HG02759 (cell line): ENCODE data around the gene ZPR1.
A peak's percentile ranks its signal among the peaks of the same experiment; 100 is the strongest.
"Not testable (repeated sequence)": the region's sequence is repeated elsewhere in the genome, so short reads cannot be mapped to it uniquely, and the experiment has no call there.

ENCODE experiments used
- ATAC-seq: cut with Tn5 transposase; IDR thresholded peaks from one replicate; pipeline ENCODE4 v1.9.1; 2021; ENCODE audit warnings: mild to moderate bottlenecking, moderate library complexity; ENCODE audit not compliant: unreplicated experiment

Gene ZPR1

DNA sequence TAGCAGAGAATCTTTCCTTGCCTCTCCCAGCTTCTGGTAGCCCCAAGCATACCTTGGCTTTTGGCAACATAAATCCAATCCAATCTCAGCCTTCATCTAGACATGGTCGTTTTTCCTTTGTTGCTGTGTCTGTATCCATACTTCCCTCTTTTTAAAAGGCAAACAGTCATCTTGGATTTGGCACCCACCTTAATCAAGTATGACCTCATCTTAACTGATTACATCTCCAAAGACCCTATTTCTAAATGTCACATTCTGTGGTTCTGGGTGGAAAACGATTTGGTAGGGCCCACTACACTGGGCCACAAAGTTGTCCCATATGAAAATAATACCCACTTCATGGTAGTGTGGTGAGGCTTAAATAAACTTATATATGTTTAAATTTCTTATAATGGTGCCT lies 15.9 kb downstream of the ZPR1 start:
- ATAC-seq: no peak

DNA sequence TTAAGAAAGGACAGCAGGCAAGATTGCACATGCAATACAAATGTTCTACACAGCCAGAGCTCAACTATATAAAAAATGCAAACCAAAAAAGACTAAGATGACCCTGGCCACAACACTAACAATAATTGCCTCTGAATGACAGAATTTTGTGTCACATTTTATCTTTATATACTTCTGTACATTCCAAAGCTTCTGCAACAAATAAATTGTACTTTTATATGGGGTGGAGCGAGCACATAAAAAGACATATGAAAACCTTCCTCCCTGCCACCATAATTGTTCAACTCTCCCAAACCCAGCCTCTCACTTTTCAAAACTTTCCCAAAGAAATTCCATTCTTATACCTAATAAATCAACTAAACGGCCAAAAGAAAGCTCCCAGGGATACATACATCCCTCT lies 25.7 kb downstream of the ZPR1 start:
- no peak for ATAC-seq

DNA sequence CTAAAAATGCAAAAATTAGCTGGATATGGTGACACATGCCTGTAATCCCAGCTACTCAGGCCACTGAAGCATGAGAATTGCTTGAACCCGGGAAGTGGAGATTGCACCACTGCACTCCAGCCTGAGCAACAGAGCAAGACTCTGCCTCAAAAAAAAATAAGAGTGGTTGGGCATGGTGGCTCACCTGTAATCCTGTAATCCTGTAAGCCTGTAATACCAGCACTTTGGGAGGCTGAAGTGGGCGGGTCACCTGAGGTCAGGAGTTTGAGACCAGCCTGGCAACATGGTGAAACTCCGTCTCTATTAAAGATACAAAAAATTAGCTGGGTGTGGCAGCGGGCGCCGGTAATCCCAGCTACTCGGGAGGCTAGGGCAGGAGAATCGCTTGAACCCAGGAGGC lies 31.8 kb downstream of the ZPR1 start:
- not testable (repeated sequence) for ATAC-seq

- no peak for ATAC-seq
Measured at GRCh38 chr11:116750070-116750718, 37.6 kb downstream of the ZPR1 start.

DNA sequence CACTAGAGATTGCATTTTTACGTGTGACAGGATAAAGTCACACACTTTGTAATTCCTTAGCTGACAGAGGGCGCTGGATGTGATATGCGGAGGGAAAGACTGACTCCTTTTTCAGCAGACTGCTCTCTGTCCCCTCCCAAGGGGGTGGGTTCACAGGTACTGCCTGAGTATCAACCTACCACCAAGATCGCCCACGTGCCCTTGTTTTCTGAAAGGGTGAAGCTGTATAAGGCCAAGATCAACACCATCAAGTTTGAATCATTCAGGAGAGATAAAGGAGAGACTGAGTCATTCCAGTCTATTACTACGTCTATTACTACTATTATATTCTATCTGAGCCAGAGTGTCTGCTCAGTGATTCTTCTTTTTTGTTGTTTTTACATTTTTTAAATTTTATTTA lies 45.7 kb downstream of the ZPR1 start:
- no peak for ATAC-seq

- no peak for ATAC-seq
Measured at GRCh38 chr11:116740741-116741140, 47.1 kb downstream of the ZPR1 start.

- no peak for ATAC-seq
Measured at GRCh38 chr11:116738975-116739374, 48.8 kb downstream of the ZPR1 start.

GRCh38 chr11:116736763-116737162 lies 51.1 kb downstream of the ZPR1 start:
- no peak for ATAC-seq

DNA sequence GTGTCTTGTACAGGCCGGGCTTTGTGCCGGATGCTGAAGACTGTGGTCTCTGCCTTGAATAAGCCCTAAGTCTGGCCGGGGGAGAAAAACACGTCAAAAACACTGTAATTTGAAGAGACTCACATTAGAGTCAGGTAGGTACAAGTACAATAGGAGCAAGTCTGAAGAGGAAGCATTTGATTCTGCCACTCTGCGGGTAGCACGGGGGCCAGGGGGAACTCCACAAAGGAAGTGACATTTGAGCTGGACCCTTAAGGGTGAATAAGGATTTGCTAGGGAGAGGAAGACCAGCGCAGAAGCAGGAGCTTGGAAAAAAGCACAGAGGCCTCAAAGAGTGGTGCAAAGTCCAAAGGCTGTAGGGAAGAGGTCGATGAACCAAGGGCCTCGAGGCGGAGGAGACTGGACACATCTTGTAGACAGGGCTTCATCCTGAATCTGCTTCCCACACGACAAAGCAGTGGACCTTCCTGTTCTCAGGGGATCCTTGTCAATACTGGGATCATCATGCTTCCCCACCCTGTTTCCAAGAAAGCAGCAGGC lies 53.8 kb downstream of the ZPR1 start:
- no peak for ATAC-seq

DNA sequence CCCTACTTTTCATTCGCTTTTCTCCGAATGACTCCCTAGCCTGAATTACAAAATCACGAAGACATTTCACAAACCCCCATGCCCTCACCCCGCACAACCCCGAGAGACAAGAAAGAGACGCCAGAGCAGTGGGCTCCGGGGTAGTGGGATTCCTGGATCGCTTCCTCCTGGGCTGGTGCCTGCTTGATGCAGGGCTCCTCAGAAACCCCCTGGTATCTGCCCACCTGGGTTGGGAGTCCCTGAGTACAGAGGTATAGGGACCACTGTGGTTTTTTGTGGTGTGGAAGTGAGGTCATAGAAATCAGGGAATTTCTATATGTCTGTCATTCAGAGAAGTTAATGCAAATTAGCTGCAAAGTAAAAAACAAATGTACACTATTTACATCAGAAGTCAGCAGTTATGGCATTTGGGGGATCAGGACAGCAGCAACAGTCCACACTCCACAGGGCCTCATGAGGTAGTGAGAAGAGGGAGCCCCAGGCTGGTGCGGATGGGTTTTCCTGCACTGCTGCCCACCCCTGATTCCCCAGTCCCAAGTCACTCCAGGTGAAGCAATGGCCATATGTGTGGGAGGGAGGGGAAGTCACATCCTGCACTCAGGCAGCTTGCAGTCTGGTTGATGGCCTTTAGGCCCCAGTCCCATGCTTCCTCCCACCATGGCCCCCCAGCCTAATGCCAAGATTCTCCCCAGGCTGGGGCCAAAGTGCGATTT lies 54.6 kb downstream of the ZPR1 start:
- peak; percentile 32 for ATAC-seq

GRCh38 chr11:116732271-116733042 lies 55.4 kb downstream of the ZPR1 start:
- peak; percentile 80 for ATAC-seq

DNA sequence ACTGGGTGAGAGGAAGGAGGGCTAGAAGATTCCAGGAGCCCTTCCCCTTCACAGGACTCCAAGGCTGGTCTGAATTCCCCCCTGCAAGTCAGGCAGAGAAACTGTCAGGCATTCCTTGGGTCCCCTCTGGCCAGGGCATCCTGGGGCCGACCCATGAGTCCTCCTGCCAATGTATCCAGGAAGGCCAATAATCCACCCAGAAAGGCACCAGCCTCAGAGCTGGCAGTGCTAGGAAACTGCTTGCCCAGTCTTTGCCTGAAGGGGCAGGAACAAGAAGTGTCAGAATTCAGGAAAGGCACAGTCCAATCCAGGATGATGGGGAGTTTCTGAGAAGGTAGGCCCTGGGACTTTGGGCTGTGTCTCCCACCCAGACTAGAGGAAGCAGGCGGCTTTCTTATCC lies 56.0 kb downstream of the ZPR1 start:
- ATAC-seq: no peak

DNA sequence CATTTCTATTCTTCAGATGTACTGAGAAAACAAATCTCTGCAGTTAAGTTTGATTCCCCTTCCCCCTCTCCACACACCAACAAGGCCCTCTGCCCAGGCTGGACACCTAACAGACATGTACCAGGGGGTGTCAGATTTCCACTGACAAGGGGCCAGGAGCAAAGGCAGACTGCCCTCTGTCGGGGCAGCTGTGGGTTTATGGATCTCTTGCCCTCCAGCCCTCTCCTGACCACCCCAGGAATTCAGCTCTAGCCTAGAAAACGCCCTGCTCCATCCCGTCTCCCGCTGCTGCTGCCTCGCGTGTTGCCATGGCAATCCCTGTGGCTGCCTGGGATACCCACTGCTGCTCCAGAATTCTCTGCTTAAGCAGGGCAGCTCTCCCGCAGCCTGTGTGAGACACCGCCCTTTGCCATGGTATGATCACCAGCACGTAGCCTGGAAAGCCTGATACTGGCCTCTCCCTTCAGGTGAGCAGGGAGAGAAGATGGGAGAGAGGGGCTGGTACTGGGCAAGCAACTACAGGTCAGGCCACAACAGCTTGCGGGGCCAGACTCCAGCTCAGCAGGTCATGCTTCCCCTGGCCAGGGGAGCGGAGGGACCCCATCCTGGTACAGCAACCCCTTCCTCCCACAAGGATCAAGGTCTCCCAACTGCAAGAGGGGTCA lies 56.6 kb downstream of the ZPR1 start:
- no peak for ATAC-seq

DNA sequence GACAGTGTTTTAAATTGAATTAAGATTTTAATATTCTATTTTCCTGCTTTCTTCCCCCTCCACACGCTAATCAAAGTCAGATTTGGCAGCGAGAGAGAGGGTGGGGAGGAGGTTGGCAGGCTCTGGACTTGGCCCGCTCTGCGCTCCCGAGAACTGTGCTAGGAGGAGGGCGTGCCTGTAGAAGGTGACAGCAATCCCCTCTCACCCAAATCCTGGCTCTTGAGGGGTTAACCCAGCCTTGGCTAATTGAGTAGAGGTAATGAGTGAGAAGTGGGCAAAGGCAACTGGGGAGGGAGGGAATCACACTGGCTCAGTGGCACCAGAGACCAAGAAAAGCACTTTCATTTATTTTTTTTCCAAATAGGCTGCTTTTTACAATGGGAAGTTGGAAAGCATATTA lies 57.2 kb downstream of the ZPR1 start:
- no peak for ATAC-seq

DNA sequence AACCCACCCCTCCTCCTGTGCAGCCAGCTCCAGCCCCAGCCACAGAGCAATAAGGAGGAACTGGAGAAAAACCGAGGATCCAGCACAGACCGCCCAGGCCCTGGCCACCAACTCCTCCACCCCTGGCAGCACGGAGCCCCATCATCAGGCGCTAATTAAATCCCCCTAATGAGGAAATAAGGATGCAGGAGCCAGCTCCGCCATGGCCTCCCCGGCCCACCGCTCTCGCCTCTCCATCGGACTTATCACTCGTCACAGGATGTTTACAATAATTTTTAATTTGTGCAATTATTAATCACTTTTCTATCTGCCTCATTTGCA lies 57.6 kb downstream of the ZPR1 start:
- no peak for ATAC-seq

DNA sequence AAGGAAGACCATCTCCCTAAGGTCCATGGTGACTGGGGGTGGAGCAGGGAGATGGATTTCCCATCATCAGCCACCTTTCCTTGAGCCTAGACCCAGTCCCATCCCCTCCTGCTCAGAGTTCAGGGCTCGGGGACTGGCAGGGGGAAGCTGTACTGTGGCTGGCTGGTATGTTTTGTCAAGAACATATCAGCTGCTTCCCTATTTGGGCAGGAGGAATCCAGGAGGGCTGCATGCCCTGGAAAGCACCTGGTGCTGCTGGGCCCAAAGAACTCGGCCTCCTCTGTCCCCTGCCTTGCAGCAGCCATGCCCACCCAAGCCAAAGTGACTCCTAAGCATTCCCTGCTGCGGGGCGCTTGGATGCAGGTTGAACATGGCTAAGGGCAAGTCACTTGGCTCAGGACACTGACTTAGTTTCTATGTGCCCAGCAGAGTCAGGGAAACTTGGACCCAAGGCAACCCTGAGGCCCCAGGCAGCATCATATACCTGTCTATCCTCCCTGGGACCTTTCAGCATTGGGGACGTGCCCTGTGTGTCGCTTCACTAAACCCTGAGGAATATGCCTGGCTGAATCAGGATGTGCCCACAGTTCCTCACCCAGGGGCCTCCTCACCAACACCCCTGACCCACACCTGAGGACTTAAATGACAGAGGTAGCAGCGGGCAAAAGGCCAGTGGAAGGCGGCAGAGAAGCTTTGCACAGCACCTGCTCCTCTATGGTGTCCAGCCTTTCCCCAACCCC lies 58.2 kb downstream of the ZPR1 start:
- no peak for ATAC-seq

DNA sequence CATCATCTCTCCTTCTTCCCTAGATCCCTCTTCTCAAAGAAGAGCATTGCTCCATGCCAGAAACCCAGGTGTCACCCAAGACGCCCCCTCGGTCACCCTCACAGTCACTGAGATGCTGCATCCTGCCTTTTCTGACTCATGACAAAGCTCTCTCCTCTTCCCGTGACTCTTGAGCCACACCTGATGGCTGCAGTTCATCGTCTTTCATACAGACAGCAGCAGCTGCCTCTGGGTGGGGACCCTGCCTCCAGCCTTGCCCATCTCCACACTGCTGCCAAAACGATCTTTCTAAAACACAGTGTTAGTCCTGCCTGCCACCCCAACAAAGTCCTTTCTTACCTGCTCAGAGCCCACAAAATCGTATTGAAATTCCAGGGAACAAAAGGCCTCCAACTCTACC lies 59.8 kb downstream of the ZPR1 start:
- ATAC-seq: no peak

DNA sequence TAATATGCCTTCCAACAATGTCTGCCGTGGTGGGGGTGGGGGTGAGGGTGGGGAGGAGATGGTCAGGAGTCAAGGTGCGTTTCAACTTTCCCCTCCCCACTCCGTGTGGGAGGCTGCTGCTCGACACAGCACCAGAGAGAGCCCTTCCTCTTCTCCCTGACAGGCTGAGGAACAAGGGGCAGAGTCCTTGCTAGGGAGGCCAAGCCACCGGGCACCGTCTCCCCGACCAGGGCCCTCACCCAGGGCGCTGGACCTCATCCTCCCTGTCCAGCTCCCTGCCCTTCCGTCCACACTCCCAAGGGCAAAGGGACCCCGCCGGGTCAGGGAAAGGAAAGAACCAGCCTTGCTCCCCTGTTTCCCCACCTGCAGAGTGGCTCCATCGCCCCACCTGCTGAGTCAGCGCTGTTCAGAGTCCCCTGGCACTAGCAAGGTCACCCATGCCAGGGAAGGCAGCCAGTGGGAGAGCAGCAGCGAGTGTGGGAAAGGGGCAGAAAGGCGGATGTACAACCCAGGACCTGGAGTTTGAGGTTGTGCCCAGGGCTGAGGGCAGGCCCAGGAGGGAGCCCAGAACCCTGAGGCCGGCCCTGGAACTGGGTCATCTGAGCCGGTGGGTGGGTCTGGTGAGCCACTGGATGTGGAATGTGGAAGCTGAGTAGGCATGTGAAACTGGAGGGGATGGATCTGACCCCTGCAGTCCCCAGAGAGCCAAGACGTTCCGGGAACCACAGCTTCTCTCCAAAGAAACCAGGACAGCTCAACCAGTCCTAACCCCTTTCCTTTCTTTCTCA lies 62.2 kb downstream of the ZPR1 start:
- no peak for ATAC-seq

DNA sequence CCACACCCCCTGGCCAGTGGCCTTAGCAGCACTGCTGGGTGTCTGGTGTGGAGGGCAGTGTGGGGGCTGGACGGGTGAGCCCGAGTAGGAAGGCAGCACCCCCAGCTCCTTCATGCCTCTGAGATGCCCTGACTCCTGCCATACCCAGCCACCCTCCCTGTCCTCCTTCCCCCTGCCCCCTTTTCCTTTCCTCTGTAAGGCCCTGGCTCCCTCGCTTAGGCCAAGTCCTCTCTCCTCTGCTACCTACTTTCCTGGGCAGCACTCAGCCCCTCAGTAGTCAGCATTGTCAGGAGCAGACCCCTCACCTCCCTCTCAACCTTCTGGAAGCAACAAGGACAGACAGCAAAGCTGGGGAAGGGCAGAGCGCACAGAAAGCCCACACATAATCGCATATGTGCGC lies 63.0 kb downstream of the ZPR1 start:
- no peak for ATAC-seq
